HG03575 (cell line): ENCODE measurements around the gene MRC1.
"Not testable (repeated sequence)": the region's sequence is repeated elsewhere in the genome, so short reads cannot be mapped to it uniquely, and the experiment has no call there.

Experiments used
- ATAC-seq: cut with Tn5 transposase; IDR thresholded peaks from one replicate; pipeline ENCODE4 v1.9.1; 2021; ENCODE audit not compliant: unreplicated experiment, insufficient number of reproducible peaks, low FRiP score; ENCODE audit errors: extremely low read depth

Gene MRC1

DNA sequence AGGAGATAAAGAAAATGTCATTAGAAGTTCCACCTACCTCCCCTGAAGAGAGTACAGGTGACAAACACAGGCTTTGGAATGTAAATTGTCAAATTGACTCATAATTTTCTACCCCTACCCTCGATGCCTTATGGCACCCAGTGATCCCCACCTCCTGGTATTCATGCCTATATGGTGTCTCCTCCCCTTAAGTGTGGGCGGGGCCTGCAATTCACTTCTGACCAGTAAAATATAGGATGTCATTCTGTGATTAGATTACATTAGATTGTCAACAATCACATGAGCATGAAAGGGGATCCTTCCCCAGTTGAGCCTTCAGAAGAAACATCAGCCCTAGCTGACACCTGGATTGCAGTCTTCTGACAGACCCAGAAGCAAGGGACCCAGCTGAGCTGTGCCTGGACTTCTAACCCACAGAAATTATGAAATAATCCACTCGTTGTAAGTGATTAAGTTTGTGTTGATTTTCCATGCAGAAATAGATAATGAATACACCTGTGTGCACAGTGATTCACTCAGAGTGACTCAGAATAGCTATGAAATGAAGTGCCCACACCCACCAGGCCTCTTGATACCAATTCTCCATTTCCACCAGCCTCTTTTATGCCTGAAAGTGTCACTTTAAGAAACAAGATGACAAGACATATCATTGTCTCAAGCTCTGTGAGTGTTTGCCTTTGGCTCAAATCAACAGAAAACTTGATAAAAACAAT, 134.0 kb downstream of the MRC1 start:
- ATAC-seq = no peak

DNA sequence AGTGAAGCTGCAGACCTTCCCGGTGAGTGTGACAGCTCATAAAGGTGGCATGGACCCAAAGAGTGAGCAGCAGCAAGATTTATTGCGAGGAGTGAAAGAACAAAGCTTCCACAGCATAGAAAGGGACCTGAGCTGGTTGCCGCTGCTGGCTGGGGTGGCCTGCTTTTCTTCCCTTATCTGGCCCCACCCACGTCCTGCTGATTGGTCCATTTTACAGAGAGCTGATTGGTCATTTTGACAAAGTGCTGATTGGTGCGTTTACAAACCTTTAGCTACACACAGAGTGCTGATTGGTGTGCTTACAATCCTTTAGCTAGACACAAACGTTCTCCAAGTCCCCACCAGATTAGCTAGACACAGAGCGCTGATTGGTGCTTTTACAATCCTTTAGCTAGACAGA, 141.1 kb downstream of the MRC1 start:
- ATAC-seq = not testable (repeated sequence)

DNA sequence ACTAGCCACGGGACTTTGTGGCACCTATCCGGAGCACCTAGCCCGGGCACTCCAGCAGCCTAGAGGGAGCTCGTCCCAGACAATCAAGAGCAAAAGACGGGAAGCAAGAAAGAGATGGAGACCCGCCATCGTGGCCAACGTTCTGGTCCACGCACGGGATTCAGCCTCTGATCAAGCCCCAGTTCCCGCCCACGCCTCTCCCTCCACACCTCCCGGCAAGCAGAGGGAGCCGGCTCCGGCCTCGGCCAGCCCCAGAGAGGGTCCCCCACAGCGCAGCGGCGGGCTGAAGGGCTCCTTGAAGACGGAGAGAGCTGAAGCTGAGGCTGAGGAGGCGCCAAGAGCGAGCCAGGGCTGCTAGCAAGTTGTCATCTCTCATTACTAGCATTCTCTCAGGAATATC, 141.6 kb downstream of the MRC1 start:
- ATAC-seq = no peak

DNA sequence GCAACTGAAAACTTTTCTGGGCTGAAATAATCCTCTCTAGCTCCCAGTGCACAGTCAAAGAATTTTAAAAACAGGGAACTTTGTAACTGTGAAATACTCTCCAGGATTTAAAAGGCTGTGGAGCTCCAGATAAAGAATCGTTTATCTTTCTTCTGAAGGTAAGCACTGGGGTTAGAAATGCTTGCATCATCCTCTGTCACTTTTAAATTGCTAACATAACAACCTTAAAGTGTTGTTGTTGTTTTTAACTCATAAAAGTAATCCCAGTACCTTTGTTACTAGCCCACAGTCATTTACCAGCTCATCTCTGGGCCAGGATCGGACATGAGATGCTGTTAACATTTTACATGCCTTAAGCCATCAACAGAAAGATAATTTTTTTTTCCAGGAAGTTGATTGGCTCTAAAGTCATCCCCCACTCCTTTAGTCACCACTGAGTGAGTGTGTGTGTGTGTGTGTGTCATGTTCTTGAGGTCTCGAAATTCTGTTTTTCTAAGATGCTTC, 142.8 kb downstream of the MRC1 start, which contains the start of gene SLC39A12:
Gene SLC39A12, plus strand, starts transcription at position 51 of the 504 bp plus-strand sequence. CDS start 1,359 bp downstream, outside the sequence.
- no peak for ATAC-seq

DNA sequence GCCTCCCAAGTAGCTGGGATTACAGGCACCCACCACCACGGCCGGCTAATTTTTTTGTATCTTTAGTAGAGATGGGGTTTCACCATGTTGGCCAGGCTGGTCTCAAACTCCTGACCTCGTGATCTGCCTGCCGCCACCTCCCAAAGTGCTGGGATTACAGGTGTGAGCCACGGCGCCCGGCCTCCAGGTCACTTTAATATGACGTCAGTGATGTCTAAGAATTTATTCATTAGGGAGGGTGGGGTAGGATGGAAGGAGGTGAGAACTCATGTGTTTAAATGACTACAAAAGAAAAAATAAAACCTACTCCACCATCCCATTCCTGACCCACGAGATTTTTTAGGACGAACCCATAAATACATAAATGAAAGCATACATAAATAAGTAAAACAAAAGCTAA, 145.2 kb downstream of the MRC1 start:
- ATAC-seq = not testable (repeated sequence)

DNA sequence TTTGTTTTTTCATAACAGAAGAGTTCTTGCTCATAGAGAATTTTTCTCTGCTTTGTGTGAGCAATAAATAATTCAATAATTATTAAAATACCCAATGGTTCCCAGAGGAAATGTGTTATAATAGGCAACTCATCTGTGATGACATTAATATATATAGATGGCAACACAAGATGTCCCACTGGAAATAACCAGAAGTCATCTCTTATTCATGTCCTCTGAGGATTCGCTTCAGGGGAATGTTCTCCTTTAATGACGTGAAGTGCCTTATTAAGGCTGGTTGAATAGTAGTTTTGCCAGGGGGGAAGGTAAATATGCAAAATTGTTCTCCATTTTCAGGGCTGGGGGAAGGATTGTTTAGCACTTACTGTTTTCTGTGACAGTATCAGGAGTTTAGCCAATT, 145.7 kb downstream of the MRC1 start:
- ATAC-seq = no peak

DNA sequence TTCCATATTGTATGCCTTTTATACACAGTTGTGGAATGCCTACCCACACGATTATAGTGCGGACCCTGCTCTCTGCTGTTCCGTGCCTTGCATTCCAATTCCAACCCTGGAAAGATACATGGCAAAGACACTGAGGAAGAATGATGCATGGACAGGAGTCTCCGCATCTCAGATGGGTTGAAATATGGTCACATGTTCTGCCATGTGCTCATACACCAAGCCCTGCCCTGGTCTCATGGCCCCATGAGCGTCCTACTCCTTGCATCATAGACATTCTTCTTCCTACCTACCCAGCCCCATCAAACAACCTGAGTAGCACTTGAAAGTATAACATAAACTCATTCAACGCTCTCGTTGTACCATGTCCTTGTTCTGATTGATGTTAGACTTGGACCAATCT, 148.9 kb downstream of the MRC1 start:
- no peak for ATAC-seq

DNA sequence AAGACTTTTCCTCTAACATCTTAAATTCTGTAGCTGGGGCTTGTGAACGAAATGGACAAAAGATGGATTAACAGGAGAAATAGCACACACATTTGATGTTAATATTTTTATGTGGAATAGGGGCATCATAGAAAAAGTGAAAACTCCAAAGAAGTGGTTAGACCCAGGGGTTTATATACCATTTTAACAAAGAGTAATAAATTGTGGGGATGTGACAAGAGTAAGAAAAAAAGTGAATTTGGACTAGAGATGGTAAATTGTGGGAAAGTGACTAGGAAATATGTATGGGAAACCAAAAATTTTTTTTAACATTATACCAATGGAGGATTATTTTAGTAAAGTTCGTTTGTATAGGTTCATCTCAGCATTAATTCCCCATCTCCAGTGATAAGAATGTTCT, 150.7 kb downstream of the MRC1 start:
- ATAC-seq = no peak
